K562 (cell line): Measurements from ENCODE around the gene FKBP2. TPM values are rescaled to one million over a fixed set of nuclear protein-coding genes. Genes with fewer than 3 reads are reported as not detected.
A peak's percentile ranks its signal among the peaks of the same experiment; 100 is the strongest.

Source experiments
- ATAC-seq: fragments of 200-7000 bp; cut with Tn5 transposase; 3 replicates; pipeline ENCODE4 v1.9.1; 2020; ENCODE audit warnings: moderate library complexity
- BruUV-seq: library from RNA; stranded (reverse); fragments of 400-500 nt; replicated peaks from 2 replicates; lab custom pipeline; 2021; lab: Mats Ljungman, UMichigan
- CTCF ChIA-PET: fragments of 300-600 bp; formaldehyde crosslinking; extraction: SDS; loops from one replicate; lab custom pipeline; 2021; ENCODE audit warnings: low intra/inter-chr PET ratio; lab: Yijun Ruan, JAX
- POLR2A ChIA-PET: fragments of 300-600, 350-650 bp; sonication (Branson Sonifier 250); formaldehyde crosslinking; extraction: SDS; loops from one replicate; lab custom pipeline; 2021; ENCODE audit warnings: antibody characterized with exemption, inconsistent platforms; lab: Yijun Ruan, JAX
- DNase-seq, 4 experiments: peaks; one replicate each; pipeline versions ENCODE4 v3.0.0 to v3.0.0-alpha.2; 2011 to 2018; ENCODE audit warnings: low spot score in 3 of 4, mixed read lengths in 3 of 4; ENCODE audit errors: extremely low read depth in 1 of 4
- FAIRE-seq: peaks from 2 replicates; lab custom pipeline; 2011; peaks lifted over from hg19 to GRCh38; lab: Jason Lieb, UNC
- H2AFZ ChIP-seq: 2 replicates; pipeline ENCODE4 v1.6.0; 2011; ENCODE audit warnings: low read depth, low read length, control low read depth, inconsistent platforms
- H3K27ac ChIP-seq: fragments of 200-600 bp; 3 replicates; pipeline ENCODE4 v1.8.0; 2011; ENCODE audit warnings: low read depth, mild to moderate bottlenecking, control low read depth, inconsistent platforms, low read length, moderate library complexity, mixed read lengths; ENCODE audit errors: extremely low read depth
- H3K27me3 ChIP-seq, 2 experiments: fragments of 300-600 bp in 1 of 2; 2 replicates in 1 of 2; 3 replicates in 1 of 2; pipeline versions ENCODE4 v1.6.0 to v1.8.0; 2011; ENCODE audit warnings: inconsistent platforms in 2 of 2, low read length in 2 of 2, mild to moderate bottlenecking in 1 of 2, mixed read lengths in 1 of 2, moderate library complexity in 1 of 2; ENCODE audit not compliant: control insufficient read depth in 2 of 2, insufficient read depth in 2 of 2
- H3K36me3 ChIP-seq: fragments of 300-600 bp; 3 replicates; pipeline ENCODE4 v1.8.0; 2011; ENCODE audit warnings: mild to moderate bottlenecking, low read length, inconsistent platforms; ENCODE audit not compliant: control insufficient read depth, insufficient read depth
- H3K4me1 ChIP-seq, 2 experiments: fragments of 200-600 bp in 1 of 2; replicated peaks in 1 of 2; 2 replicates in 1 of 2; 3 replicates in 1 of 2; pipeline versions ENCODE4 v1.5.1 to v1.8.0; 2011; ENCODE audit warnings: inconsistent platforms in 2 of 2, low read length in 2 of 2, mild to moderate bottlenecking in 1 of 2, mixed read lengths in 1 of 2, moderate library complexity in 1 of 2; ENCODE audit not compliant: control insufficient read depth in 2 of 2, insufficient read depth in 2 of 2
- H3K4me2 ChIP-seq: 2 replicates; pipeline ENCODE4 v1.6.1; 2011; ENCODE audit warnings: low read length, control low read depth, inconsistent platforms, mixed read lengths; ENCODE audit not compliant: insufficient read depth
- H3K4me3 ChIP-seq: fragments of 200-600 bp; sonication (generic), shearing (Covaris generic); 2 replicates; pipeline ENCODE4 v1.5.1; 2016; ENCODE audit warnings: control low read depth, inconsistent platforms
- H3K79me2 ChIP-seq: fragments of 200-600 bp; 3 replicates; pipeline ENCODE4 v1.8.0; 2011; ENCODE audit warnings: low read length, inconsistent platforms; ENCODE audit not compliant: control insufficient read depth, insufficient read depth
- H3K9ac ChIP-seq, 2 experiments: 2 replicates each; pipeline versions ENCODE4 v1.6.0 to v1.6.1; 2011; ENCODE audit warnings: low read depth in 2 of 2, low read length in 2 of 2, control low read depth in 1 of 2, inconsistent platforms in 1 of 2, mild to moderate bottlenecking in 1 of 2, mixed read lengths in 1 of 2; ENCODE audit not compliant: insufficient read depth in 1 of 2
- H3K9me1 ChIP-seq: one replicate; pipeline ENCODE4 v1.6.0; 2011; ENCODE audit warnings: inconsistent platforms, mild to moderate bottlenecking, low read length, moderate library complexity; ENCODE audit not compliant: control insufficient read depth, insufficient read depth
- H3K9me3 ChIP-seq: replicated peaks from 2 replicates; pipeline ENCODE4 v1.5.1; 2011; ENCODE audit warnings: low read depth, low read length, inconsistent platforms; ENCODE audit not compliant: control insufficient read depth, insufficient read depth
- H4K20me1 ChIP-seq: replicated peaks from 2 replicates; pipeline ENCODE4 v1.6.1; 2011; ENCODE audit warnings: low read length, inconsistent platforms, mixed read lengths; ENCODE audit not compliant: control insufficient read depth, insufficient read depth
- CBFA2T3 ChIP-seq: fragments of 450-650 bp; IDR thresholded peaks from 2 replicates; pipeline ENCODE4 v1.6.1; 2017
- E2F1 ChIP-seq: sonication (generic); formaldehyde crosslinking; IDR thresholded peaks from 2 replicates; pipeline ENCODE4 v1.8.1; 2023; ENCODE audit warnings: mild to moderate bottlenecking, missing genetic modification reagents, moderate library complexity
- EGR1 ChIP-seq: fragments of 450-650 bp; conservative IDR thresholded peaks from 2 replicates; pipeline ENCODE4 v1.6.1; 2017; ENCODE audit warnings: mild to moderate bottlenecking
- NEUROD1 ChIP-seq: fragments of 150-350 bp; IDR thresholded peaks from 2 replicates; pipeline ENCODE4 v1.6.1; 2014; ENCODE audit warnings: borderline replicate concordance, low read length, low read depth; ENCODE audit not compliant: partially characterized antibody
- PRDM10 ChIP-seq: fragments of 450-650 bp; IDR thresholded peaks from 2 replicates; pipeline ENCODE4 v1.6.1; 2018; ENCODE audit not compliant: partially characterized antibody
- TCF3 ChIP-seq: sonication (generic); formaldehyde crosslinking; IDR thresholded peaks from 2 replicates; pipeline ENCODE4 v1.4.0; 2020; ENCODE audit warnings: mild to moderate bottlenecking, missing genetic modification reagents
- ZNF175 ChIP-seq: fragments of 200-800 bp; sonication (Bioruptor generic); IDR thresholded peaks from 2 replicates; pipeline ENCODE4 v1.6.1; 2016; ENCODE audit warnings: low read depth, mild to moderate bottlenecking, missing genetic modification characterization, missing compliant biosample characterization
- ZNF609 ChIP-seq: sonication (generic); formaldehyde crosslinking; IDR thresholded peaks from 2 replicates; pipeline ENCODE4 v1.8.1; 2023; ENCODE audit warnings: missing genetic modification reagents, mild to moderate bottlenecking, borderline replicate concordance
- WGBS: fragments of 100-300 bp; shearing (Covaris generic); methylation state at CpG from one replicate; pipeline ENCODE4 v1.1.6; 2016; ENCODE audit warnings: low coverage, mixed read lengths; ENCODE audit not compliant: insufficient coverage; ENCODE audit errors: missing lambda C conversion rate; 5-methylcytosine and 5-hydroxymethylcytosine counted together
- in situ Hi-C: fragments of 300-500 bp; cut with MboI; formaldehyde crosslinking; loops from 4 replicates; pipeline ENCODE4 v1.15.0; 2018; ENCODE audit warnings: inconsistent platforms, mixed read lengths
- intact Hi-C: fragments of 100-400 bp; cut with micrococcal nuclease; formaldehyde crosslinking; loops from 2 replicates; pipeline ENCODE4 v1.14.2; 2022
- polyA plus RNA-seq, 8 experiments: library from polyadenylated mRNA; depleted of rRNA in 4 of 8; stranded (reverse) in 5 of 8; unstranded in 3 of 8; fragments of >200 nt; fragmentation: Nextera tagmentation in 2 of 8; fragmentation: Illumina TruSeq in 1 of 8; extraction: Ambion mirVana in 2 of 8; extraction: Trizol in 1 of 8; gene quantifications; 2 replicates each; pipeline versions ENCODE4 v1.2.1 to v1.2.3, GENCODE V29; 2011 to 2014; ENCODE audit warnings: inconsistent platforms in 1 of 8, missing spikeins in 1 of 8
- total RNA-seq, 7 experiments: library from RNA; depleted of rRNA in 6 of 7; stranded (reverse); fragments of >200 nt in 6 of 7; fragmentation: Illumina TruSeq in 2 of 7; extraction: Trizol in 2 of 7; gene quantifications; 2 replicates each; pipeline versions ENCODE4 v1.2.1 to v1.2.3, GENCODE V29; 2011 to 2021; ENCODE audit warnings: low replicate concordance in 1 of 7

Gene FKBP2
- total and polyA plus RNA-seq, 9 of the 15 experiments (the other 6 are each of a cell fraction or from before 2014, with no cell fraction given): 3.5 to 151 (median 58.1) TPM

- TF ChIP-seq NEUROD1 (no peak), ZNF609 (CRISPR knock-in tag) (no peak)
Measured at GRCh38 chr11:64229090-64229743, 11.7 kb upstream of the FKBP2 start (continued).

- peaks cover 29 to 82% of the 10 kb centered on the region in 2 experiments for H3K4me1 ChIP-seq
- WGBS: 40% methylated on average over 12 of the region's 13 CpGs
- peaks cover 14% of the 10 kb centered on the region; the same call in 2 of the 3 replicates for H3K36me3 ChIP-seq
- in situ Hi-C loops: no loop called here
- ChIA-PET CTCF (no interaction called here), POLR2A (interaction anchor here (0.9 to 1.0 kb wide), 3 partner anchors 10 to 255 kb away, joined by 3 read pairs; partner anchors contain the start of genes COX8A and FERMT3)
- ATAC-seq: no peak
- peak overlapping the region; percentile 95 for H3K4me2 ChIP-seq
- peak overlapping the region; percentile 76 for H3K4me3 ChIP-seq
- H2AFZ ChIP-seq: peak overlapping the region; percentile 88
- H4K20me1 ChIP-seq: no peaks in the 10 kb centered on the region
- no peaks in the 10 kb centered on the region for H3K9me3 ChIP-seq
- intact Hi-C loops: loop anchor here (2.0 kb wide), 2 partner anchors 23 to 45 kb away; partner anchors contain the start of gene FERMT3
- H3K9me1 ChIP-seq: peaks cover 1% of the 10 kb centered on the region
- peak overlapping the region; percentile 91 to 96 for H3K9ac ChIP-seq
- peaks cover 56% of the 10 kb centered on the region for H3K79me2 ChIP-seq
- BruUV-seq: no TSS peak
- no peak for FAIRE-seq
- no peaks in the 10 kb centered on the region for H3K27me3 ChIP-seq
- DNase-seq: no peak
- H3K27ac ChIP-seq: peak overlapping the region; percentile 92
- TF ChIP-seq PRDM10 (peak; percentile 96), EGR1 (no peak), E2F1 (no peak), TCF3 (peak; percentile 21; the same call in 1 of the 2 replicates), CBFA2T3 (peak; percentile 47), ZNF175 (CRISPR knock-in tag) (no peak)
Measured at GRCh38 chr11:64229744-64230170, 11.1 kb upstream of the FKBP2 start.
